Chondrocyte (in vitro differentiated cells): ENCODE results near the gene CAMKMT. TPM values are rescaled to one million over a fixed set of nuclear protein-coding genes. Genes with fewer than 3 reads are reported as not detected.

Source experiments
- DNase-seq: peaks from one replicate; pipeline ENCODE4 v3.0.0; 2021; ENCODE audit warnings: mixed read lengths, low spot score
- H3K27ac Mint-ChIP-seq: one replicate; pipeline ENCODE4 v1.8.0; 2021; ENCODE audit warnings: mild to moderate bottlenecking, moderate library complexity, mixed read lengths; ENCODE audit not compliant: unreplicated experiment
- H3K27me3 Mint-ChIP-seq: 2 replicates; pipeline ENCODE4 v1.8.0; 2021; ENCODE audit warnings: low read depth, mixed read lengths
- H3K36me3 Mint-ChIP-seq: 2 replicates; pipeline ENCODE4 v1.8.0; 2021; ENCODE audit warnings: low read depth, mixed read lengths
- H3K4me1 Mint-ChIP-seq: 2 replicates; pipeline ENCODE4 v1.8.0; 2021; ENCODE audit warnings: low read depth, mild to moderate bottlenecking, mixed read lengths
- H3K4me3 Mint-ChIP-seq: one replicate; pipeline ENCODE4 v1.8.0; 2021; ENCODE audit warnings: mild to moderate bottlenecking, moderate library complexity, mixed read lengths; ENCODE audit not compliant: unreplicated experiment
- H3K9me3 Mint-ChIP-seq: 2 replicates; pipeline ENCODE4 v1.8.0; 2021; ENCODE audit warnings: low read depth, mixed read lengths
- CTCF ChIP-seq: fragments of 200-600 bp; sonication (generic); IDR thresholded peaks from 2 replicates; pipeline ENCODE4 v1.5.0; 2021; ENCODE audit warnings: antibody characterized with exemption, mild to moderate bottlenecking, moderate library complexity
- total RNA-seq: library from RNA; stranded (reverse); gene quantifications from 3 replicates; pipeline ENCODE4 v1.2.1, GENCODE V29; 2021

CAMKMT gene
- total RNA-seq, 1 donor from 2014 or later = 6.5 TPM

GRCh38 chr2:44324971-44325426, 36.7 kb upstream of the CAMKMT start:
- H3K36me3 Mint-ChIP-seq = peaks cover 30% of the 10 kb centered on the region

GRCh38 chr2:44325897-44326296, 35.9 kb upstream of the CAMKMT start:
- peaks cover 18% of the 10 kb centered on the region for H3K4me1 Mint-ChIP-seq
- no peaks in the 10 kb centered on the region for H3K27me3 Mint-ChIP-seq
- TF ChIP-seq CTCF = no peak
- H3K36me3 Mint-ChIP-seq = peaks cover 33% of the 10 kb centered on the region
- no peaks in the 10 kb centered on the region for H3K9me3 Mint-ChIP-seq
- no peak for DNase-seq
- H3K27ac Mint-ChIP-seq = no peak overlapping the region
- no peak overlapping the region for H3K4me3 Mint-ChIP-seq

More at GRCh38 chr2:44324971-44325426, 36.7 kb upstream of the CAMKMT start:
- no peaks in the 10 kb centered on the region for H3K9me3 Mint-ChIP-seq
- H3K27ac Mint-ChIP-seq = peak overlapping the region; percentile 79
- peaks cover 18% of the 10 kb centered on the region for H3K4me1 Mint-ChIP-seq
- H3K4me3 Mint-ChIP-seq = no peak overlapping the region
- no peak for TF ChIP-seq CTCF
- no peaks in the 10 kb centered on the region for H3K27me3 Mint-ChIP-seq
- no peak for DNase-seq

DNA sequence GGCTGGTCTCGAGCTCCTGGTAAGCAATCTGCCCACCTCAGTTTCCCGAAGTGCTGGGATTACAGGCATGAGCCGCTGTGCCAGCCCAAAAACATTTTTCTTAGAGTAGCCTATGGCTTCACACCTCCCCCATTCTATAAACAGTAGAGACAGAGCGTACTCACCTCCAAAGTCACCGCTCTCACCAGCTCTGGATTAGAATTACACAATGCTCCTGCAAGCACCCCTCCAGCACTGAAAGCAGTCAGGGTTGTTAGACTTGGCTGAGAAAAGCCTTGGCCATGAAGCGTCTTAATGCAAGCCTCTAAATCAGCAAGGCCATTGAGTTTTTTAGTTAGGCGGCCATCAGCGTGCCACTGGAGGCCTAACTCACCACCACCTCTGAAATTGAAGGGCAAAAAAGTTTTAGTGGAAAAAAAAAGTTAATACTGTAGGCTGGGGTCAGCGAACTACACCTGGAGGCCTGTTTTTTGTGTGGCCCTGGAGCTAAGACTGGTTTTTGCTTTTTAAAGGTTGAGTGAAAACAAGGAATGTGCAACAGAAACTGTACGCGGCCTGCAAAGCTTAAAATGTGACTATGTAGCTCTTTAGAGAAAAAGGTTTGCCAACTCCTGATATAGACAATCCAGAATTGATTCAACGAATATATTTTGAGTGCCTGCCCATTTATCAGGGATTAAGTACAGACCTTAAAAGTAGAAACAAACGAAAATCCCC, 35.0 kb upstream of the CAMKMT start:
- peaks cover 33% of the 10 kb centered on the region for H3K36me3 Mint-ChIP-seq
- no peaks in the 10 kb centered on the region for H3K9me3 Mint-ChIP-seq
- H3K27me3 Mint-ChIP-seq = no peaks in the 10 kb centered on the region
- no peak for TF ChIP-seq CTCF
- no peak for DNase-seq
- no peak overlapping the region for H3K27ac Mint-ChIP-seq
- H3K4me1 Mint-ChIP-seq = peaks cover 18% of the 10 kb centered on the region
- H3K4me3 Mint-ChIP-seq = no peak overlapping the region

- DNase-seq = no peak
- Mint-ChIP-seq H3K27me3 (no peaks in the 10 kb centered on the region), H3K36me3 (peaks cover 23% of the 10 kb centered on the region)
Observed at GRCh38 chr2:44328750-44329149, 33.0 kb upstream of the CAMKMT start.

GRCh38 chr2:44329343-44329742, 32.4 kb upstream of the CAMKMT start:
- Mint-ChIP-seq H3K4me1 (peaks cover 18% of the 10 kb centered on the region), H3K9me3 (no peaks in the 10 kb centered on the region), H3K4me3 (no peak overlapping the region), H3K27me3 (no peaks in the 10 kb centered on the region), H3K27ac (no peak overlapping the region), H3K36me3 (peaks cover 23% of the 10 kb centered on the region)
- TF ChIP-seq CTCF = no peak
- no peak for DNase-seq

More at GRCh38 chr2:44328750-44329149, 33.0 kb upstream of the CAMKMT start:
- no peak for TF ChIP-seq CTCF
- H3K9me3 Mint-ChIP-seq = no peaks in the 10 kb centered on the region
- no peak overlapping the region for H3K4me3 Mint-ChIP-seq
- peaks cover 18% of the 10 kb centered on the region for H3K4me1 Mint-ChIP-seq
- H3K27ac Mint-ChIP-seq = no peak overlapping the region
